ENCODE results near the gene IGFBP5.
A peak's percentile ranks its signal among the peaks of the same experiment; 100 is the strongest.

IGFBP5 gene

GRCh38 chr2:216689397-216689796 is 6.0 kb downstream of the IGFBP5 start:
- peaks cover 30% of the 10 kb centered on the region for H3K27me3 Mint-ChIP-seq

GRCh38 chr2:216688731-216689340 is 6.5 kb downstream of the IGFBP5 start:
- H3K9me3 Mint-ChIP-seq = no peaks in the 10 kb centered on the region
- peak overlapping the region; percentile 55 for H3K27ac Mint-ChIP-seq
- no peak for DNase-seq
- no peak overlapping the region for H3K4me3 Mint-ChIP-seq
- CTCF ChIA-PET = interaction anchor here (1.1 kb wide), 1 partner anchor 1024 kb away, joined by 5 read pairs; no protein-coding TSS in a partner anchor
- H3K36me3 Mint-ChIP-seq = no peaks in the 10 kb centered on the region
- peaks cover 36% of the 10 kb centered on the region for H3K27me3 Mint-ChIP-seq
- peaks cover 25% of the 10 kb centered on the region for H3K4me1 Mint-ChIP-seq

More at GRCh38 chr2:216689397-216689796, 6.0 kb downstream of the IGFBP5 start:
- Mint-ChIP-seq H3K27ac (no peak overlapping the region), H3K36me3 (no peaks in the 10 kb centered on the region), H3K4me1 (peaks cover 30% of the 10 kb centered on the region), H3K4me3 (no peak overlapping the region), H3K9me3 (no peaks in the 10 kb centered on the region)
- no peak for DNase-seq
- CTCF ChIA-PET = interaction anchor here (1.1 kb wide), 1 partner anchor 1024 kb away, joined by 5 read pairs; no protein-coding TSS in a partner anchor

- Mint-ChIP-seq H3K9me3 (no peaks in the 10 kb centered on the region), H3K4me1 (peaks cover 16% of the 10 kb centered on the region), H3K27ac (no peak overlapping the region), H3K36me3 (no peaks in the 10 kb centered on the region), H3K4me3 (no peak overlapping the region), H3K27me3 (peaks cover 42% of the 10 kb centered on the region)
- DNase-seq = no peak
- CTCF ChIA-PET = interaction anchor here (0.7 to 1.2 kb wide), 3 partner anchors 11 to 823 kb away, joined by 3 read pairs; no protein-coding TSS in a partner anchor
Measured at GRCh38 chr2:216687646-216688045, 7.7 kb downstream of the IGFBP5 start.

GRCh38 chr2:216687111-216687510 is 8.2 kb downstream of the IGFBP5 start:
- Mint-ChIP-seq H3K36me3 (no peaks in the 10 kb centered on the region), H3K4me1 (peaks cover 14% of the 10 kb centered on the region), H3K27ac (no peak overlapping the region), H3K4me3 (no peak overlapping the region), H3K27me3 (peaks cover 47% of the 10 kb centered on the region), H3K9me3 (no peaks in the 10 kb centered on the region)
- CTCF ChIA-PET = interaction anchor here (0.6 to 1.2 kb wide), 3 partner anchors 11 to 824 kb away, joined by 3 read pairs; no protein-coding TSS in a partner anchor
- no peak for DNase-seq

DNA sequence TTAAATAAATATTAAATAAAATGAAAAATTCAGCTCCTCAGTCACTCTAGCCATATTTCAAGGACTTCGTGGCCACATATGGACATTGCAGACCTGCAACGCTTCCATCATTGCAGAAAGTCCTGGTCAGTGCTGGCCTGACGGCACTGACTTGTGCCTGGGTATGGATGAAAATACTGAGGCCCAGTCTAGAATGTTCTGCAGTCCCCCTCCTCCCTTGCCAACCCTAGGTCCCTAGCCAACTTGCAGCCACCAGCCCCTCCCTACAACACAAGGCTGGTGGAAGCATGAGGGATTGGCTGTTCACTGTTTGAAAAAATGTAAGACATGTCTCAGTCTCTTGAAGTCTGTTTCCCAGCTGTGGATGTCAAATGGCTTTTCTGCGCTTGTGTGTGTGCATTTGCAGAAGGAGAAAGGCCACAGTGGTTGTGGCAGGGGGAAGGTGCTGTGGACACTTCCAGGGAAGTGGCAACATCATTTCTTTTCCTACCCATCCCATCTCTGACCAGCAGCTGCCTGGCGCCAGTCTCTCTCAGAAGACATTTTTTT is 9.9 kb downstream of the IGFBP5 start:
- H3K4me1 Mint-ChIP-seq = peaks cover 3% of the 10 kb centered on the region
- no peak for DNase-seq

DNA sequence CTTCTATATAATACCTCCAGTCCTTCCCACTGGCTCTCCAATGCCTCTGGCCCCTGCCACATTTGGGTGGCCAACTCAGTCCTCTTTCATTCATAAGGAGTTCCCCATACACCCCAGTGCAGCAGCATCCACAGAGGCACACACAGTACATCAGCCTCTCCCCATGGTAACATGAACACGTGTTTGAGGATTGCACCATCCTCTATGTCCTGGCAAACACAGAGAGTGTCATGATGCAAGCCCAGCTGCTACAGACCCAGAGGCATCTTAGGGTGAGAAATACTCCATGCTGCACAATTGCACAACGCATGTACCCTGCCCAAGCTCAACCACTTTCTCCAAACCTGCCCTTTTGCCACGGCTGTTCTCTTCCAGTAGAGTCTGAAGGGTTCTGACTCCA is 11.5 kb downstream of the IGFBP5 start:
- Mint-ChIP-seq H3K27ac (no peak overlapping the region), H3K4me3 (no peak overlapping the region), H3K36me3 (no peaks in the 10 kb centered on the region), H3K9me3 (no peaks in the 10 kb centered on the region), H3K4me1 (peaks cover 3% of the 10 kb centered on the region), H3K27me3 (peaks cover 65% of the 10 kb centered on the region)
- CTCF ChIA-PET = interaction anchor here (1.1 kb wide), 1 partner anchor 12 kb away, joined by 3 read pairs; no protein-coding TSS in a partner anchor
- no peak for DNase-seq

More for the DNA sequence above, 9.9 kb downstream of the IGFBP5 start:
- Mint-ChIP-seq H3K9me3 (no peaks in the 10 kb centered on the region), H3K27ac (no peak overlapping the region), H3K27me3 (peaks cover 53% of the 10 kb centered on the region), H3K36me3 (no peaks in the 10 kb centered on the region), H3K4me3 (no peak overlapping the region)
- CTCF ChIA-PET = interaction anchor here (1.2 kb wide), 1 partner anchor 13 kb away, joined by 5 read pairs; no protein-coding TSS in a partner anchor

DNA sequence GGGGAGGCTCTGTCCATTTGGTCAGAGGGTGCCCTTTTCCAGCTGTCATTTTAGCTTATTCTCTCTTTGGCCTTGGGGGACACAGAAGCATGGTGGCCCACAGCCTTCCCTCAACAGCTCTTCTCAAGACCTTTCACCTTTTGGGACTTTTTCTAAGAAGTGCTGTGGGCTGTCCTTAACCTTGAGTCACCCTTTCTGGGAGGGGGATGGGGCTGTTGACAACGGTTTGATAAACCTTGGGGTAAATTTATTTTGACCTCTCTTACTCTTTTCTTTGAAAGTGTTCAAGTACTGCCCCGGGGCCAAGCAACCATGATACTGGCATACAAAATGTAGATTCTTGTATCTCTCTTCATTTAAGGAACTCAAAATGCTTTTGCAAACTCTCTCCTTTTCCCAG is 13.7 kb downstream of the IGFBP5 start:
- Mint-ChIP-seq H3K36me3 (no peaks in the 10 kb centered on the region), H3K4me3 (no peak overlapping the region), H3K4me1 (peaks cover 3% of the 10 kb centered on the region), H3K27me3 (peaks cover 52% of the 10 kb centered on the region), H3K27ac (no peak overlapping the region), H3K9me3 (no peaks in the 10 kb centered on the region)
- CTCF ChIA-PET = interaction anchor here (0.7 to 2.3 kb wide), 9 partner anchors 12 to 1032 kb away, joined by 3 to 12 read pairs (median 5); no protein-coding TSS in a partner anchor
- no peak for DNase-seq

DNA sequence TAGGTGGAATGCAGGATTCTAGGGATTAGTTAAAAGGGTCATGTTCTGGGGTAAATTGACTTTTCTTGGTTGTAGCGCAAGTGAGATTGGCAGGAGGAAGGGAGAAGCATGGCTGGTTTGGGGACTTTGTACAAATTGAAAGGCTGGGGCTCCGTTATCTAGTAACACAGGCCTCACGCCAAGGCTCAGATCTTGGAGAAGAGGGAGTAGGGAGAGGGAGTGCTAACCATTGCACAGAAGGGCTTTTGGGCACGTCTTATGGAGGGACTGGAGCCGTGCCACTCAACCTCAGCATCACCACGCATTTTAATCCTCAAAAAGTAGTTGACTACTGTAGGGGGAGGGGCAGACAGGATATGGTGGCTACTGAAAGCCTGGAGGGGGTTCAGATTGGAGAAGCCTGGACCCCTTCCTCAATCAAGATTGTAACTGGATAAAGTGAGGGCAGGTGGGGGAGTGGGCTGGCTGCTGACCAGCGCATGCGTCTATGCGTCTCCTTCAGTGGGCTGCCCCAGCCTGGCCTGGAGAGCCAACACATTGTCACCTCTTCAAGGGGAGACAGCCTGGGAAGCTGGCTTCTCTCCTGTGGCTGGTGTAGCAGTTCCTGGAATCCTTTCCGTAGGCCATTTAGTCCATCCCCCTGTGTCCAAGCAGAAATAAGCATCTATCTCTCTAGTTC is 14.3 kb downstream of the IGFBP5 start:
- Mint-ChIP-seq H3K36me3 (no peaks in the 10 kb centered on the region), H3K9me3 (no peaks in the 10 kb centered on the region), H3K27ac (no peak overlapping the region), H3K27me3 (peaks cover 52% of the 10 kb centered on the region), H3K4me1 (peaks cover 3% of the 10 kb centered on the region), H3K4me3 (no peak overlapping the region)
- CTCF ChIA-PET = interaction anchor here (0.9 to 2.3 kb wide), 4 partner anchors 161 to 1032 kb away, joined by 3 to 12 read pairs (median 5); no protein-coding TSS in a partner anchor
- DNase-seq = no peak

- DNase-seq = no peak
- no peaks in the 10 kb centered on the region for H3K36me3 Mint-ChIP-seq
- no peak overlapping the region for H3K27ac Mint-ChIP-seq
- H3K27me3 Mint-ChIP-seq = peaks cover 47% of the 10 kb centered on the region
- H3K4me1 Mint-ChIP-seq = peaks cover 3% of the 10 kb centered on the region
- no peak overlapping the region for H3K4me3 Mint-ChIP-seq
- CTCF ChIA-PET = interaction anchor here (1.0 to 1.4 kb wide), 2 partner anchors 19 to 160 kb away, joined by 4 read pairs; no protein-coding TSS in a partner anchor
- no peaks in the 10 kb centered on the region for H3K9me3 Mint-ChIP-seq
Measured at GRCh38 chr2:216679658-216680024, 15.7 kb downstream of the IGFBP5 start.

GRCh38 chr2:216678813-216679657 is 16.3 kb downstream of the IGFBP5 start:
- Mint-ChIP-seq H3K4me1 (peaks cover 3% of the 10 kb centered on the region), H3K27ac (no peak overlapping the region), H3K9me3 (no peaks in the 10 kb centered on the region), H3K27me3 (peaks cover 45% of the 10 kb centered on the region), H3K4me3 (no peak overlapping the region), H3K36me3 (no peaks in the 10 kb centered on the region)
- no peak for DNase-seq
- CTCF ChIA-PET = interaction anchor here (0.9 to 1.7 kb wide), 3 partner anchors 13 to 161 kb away, joined by 3 to 9 read pairs (median 4); no protein-coding TSS in a partner anchor

DNA sequence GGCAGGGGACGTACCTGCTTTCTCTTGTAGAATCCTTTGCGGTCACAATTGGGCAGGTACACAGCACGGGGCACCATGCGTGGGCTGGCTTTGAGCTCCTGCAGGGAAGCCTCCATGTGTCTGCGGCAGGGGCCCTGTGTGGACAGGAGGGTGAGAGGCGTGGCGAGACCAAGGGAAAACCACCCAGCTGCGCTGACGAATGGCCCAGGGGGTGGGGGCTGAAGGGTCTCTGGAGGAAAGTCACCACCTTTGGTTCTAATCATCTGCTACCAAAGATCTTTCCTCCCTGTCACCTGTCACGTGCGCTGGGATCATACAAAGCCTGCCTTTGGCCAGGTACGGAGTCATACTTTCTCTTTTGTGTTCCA is 17.3 kb downstream of the IGFBP5 start:
- CTCF ChIA-PET = interaction anchor here (0.6 to 1.7 kb wide), 3 partner anchors 12 to 207 kb away, joined by 3 to 9 read pairs (median 3); no protein-coding TSS in a partner anchor
- Mint-ChIP-seq H3K36me3 (no peaks in the 10 kb centered on the region), H3K27me3 (peaks cover 45% of the 10 kb centered on the region), H3K4me1 (peaks cover 3% of the 10 kb centered on the region), H3K9me3 (no peaks in the 10 kb centered on the region), H3K4me3 (no peak overlapping the region), H3K27ac (no peak overlapping the region)
- DNase-seq = no peak

GRCh38 chr2:216677439-216678097 is 17.8 kb downstream of the IGFBP5 start:
- CTCF ChIA-PET = interaction anchor here (0.6 to 1.7 kb wide), 3 partner anchors 11 to 207 kb away, joined by 3 to 9 read pairs (median 3); no protein-coding TSS in a partner anchor
- no peak overlapping the region for H3K4me3 Mint-ChIP-seq

GRCh38 chr2:216676630-216677029 is 18.7 kb downstream of the IGFBP5 start:
- no peak overlapping the region for H3K27ac Mint-ChIP-seq
- CTCF ChIA-PET = no interaction called here
- DNase-seq = no peak
- peaks cover 37% of the 10 kb centered on the region for H3K27me3 Mint-ChIP-seq
- H3K36me3 Mint-ChIP-seq = no peaks in the 10 kb centered on the region
- H3K4me3 Mint-ChIP-seq = no peak overlapping the region
- no peaks in the 10 kb centered on the region for H3K4me1 Mint-ChIP-seq
- no peaks in the 10 kb centered on the region for H3K9me3 Mint-ChIP-seq

More at GRCh38 chr2:216677439-216678097, 17.8 kb downstream of the IGFBP5 start:
- H3K27ac Mint-ChIP-seq = no peak overlapping the region
- peaks cover 41% of the 10 kb centered on the region for H3K27me3 Mint-ChIP-seq
- DNase-seq = no peak
- H3K9me3 Mint-ChIP-seq = no peaks in the 10 kb centered on the region
- no peaks in the 10 kb centered on the region for H3K36me3 Mint-ChIP-seq
- peaks cover 3% of the 10 kb centered on the region for H3K4me1 Mint-ChIP-seq
